ENCODE results near the gene RALY. TPM values are rescaled to one million over a fixed set of nuclear protein-coding genes. Genes with fewer than 3 reads are reported as not detected.

The RALY gene
- total and polyA plus RNA-seq, 10 of the 15 experiments (the other 5 are each of a cell fraction or from before 2014, with no cell fraction given), result 1.2 to 246 (median 137) TPM

DNA sequence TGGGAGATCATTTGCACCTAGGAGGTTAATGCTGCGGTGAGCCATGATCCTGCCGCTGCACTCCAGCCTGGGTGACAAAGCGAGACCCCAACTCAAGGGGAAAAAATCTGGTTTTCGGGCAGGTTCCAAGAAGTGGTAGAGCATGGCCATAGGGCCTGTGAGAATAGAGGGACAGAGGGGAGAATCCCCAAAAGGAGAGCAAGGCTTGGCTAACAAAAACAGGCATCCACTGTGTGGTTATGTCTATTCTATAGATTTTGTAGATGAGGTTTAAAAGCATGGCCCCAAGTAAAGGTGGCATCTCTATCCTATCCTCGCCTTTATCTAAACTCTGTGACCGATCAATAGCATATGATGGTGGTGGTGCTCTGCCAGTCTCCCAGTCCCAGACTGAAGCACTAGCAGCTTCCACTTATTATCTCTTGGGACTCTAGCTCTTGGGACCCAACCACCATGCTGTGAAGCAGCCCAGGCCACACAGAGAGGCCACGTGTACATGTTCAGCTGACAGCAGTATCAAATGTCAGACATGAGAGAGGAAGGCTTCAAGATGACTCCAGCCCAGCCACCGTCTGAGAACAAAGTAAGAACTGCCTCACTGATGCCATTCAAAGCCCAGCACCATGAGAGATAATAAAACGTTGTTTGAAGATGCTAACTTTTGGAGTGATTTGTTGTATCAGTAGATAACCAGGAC, 90.7 kb downstream of the RALY start:
- Histone ChIP-seq H3K27ac (ENCODE audit: control insufficient read depth, insufficient read depth) (no peak overlapping the region), H3K4me3 (no peak overlapping the region), H3K4me2 (ENCODE audit: control insufficient read depth, insufficient read depth) (no peak overlapping the region), H3K9ac (ENCODE audit: control insufficient read depth, insufficient read depth, low read length) (no peak overlapping the region), H3K27me3 (replicated peaks in 1 of 2; ENCODE audit: control insufficient read depth in 2 of 2, insufficient read depth in 2 of 2, low read length in 1 of 2) (no peaks in the 10 kb centered on the region), H2AFZ (ENCODE audit: control insufficient read depth, low read depth, low read length) (no peak overlapping the region), H4K20me1 (ENCODE audit: control insufficient read depth, insufficient read depth) (0 out of 2 replicates have a peak, but pooled peaks cover 3% of the 10 kb centered on the region), H3K79me2 (ENCODE audit: control insufficient read depth, insufficient read depth, low read length) (no peaks in the 10 kb centered on the region), H3K36me3 (ENCODE audit: control insufficient read depth in 2 of 2, insufficient read depth in 2 of 2, low read length in 1 of 2) (peaks cover 21 to 32% of the 10 kb centered on the region in 2 experiments), H3K4me1 (ENCODE audit: control insufficient read depth, insufficient read depth, low read length) (no peaks in the 10 kb centered on the region), H3K9me3 (replicated peaks; ENCODE audit: control insufficient read depth, insufficient read depth, low read length) (no peaks in the 10 kb centered on the region)
- in situ Hi-C loops (cut with MboI) (no loop called here), intact Hi-C loops (cut with micrococcal nuclease; ENCODE audit: unreplicated experiment) (no loop called here)
- no peak for ATAC-seq
- WGBS (ENCODE audit: insufficient coverage, insufficient replicate concordance, low lambda C conversion rate, missing lambda C conversion rate), result 77% methylated on average over 9 of the region's 9 CpGs
- TF ChIP-seq, protein P1, sequence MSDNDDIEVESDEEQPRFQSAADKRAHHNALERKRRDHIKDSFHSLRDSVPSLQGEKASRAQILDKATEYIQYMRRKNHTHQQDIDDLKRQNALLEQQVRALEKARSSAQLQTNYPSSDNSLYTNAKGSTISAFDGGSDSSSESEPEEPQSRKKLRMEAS (IDR thresholded peaks at IDR 0.05; ENCODE audit: low read depth, low read length), result no peak
- no peak for TF ChIP-seq MTA2 (IDR thresholded peaks at IDR 0.05; ENCODE audit: low read depth)
- TF ChIP-seq, protein P2, sequence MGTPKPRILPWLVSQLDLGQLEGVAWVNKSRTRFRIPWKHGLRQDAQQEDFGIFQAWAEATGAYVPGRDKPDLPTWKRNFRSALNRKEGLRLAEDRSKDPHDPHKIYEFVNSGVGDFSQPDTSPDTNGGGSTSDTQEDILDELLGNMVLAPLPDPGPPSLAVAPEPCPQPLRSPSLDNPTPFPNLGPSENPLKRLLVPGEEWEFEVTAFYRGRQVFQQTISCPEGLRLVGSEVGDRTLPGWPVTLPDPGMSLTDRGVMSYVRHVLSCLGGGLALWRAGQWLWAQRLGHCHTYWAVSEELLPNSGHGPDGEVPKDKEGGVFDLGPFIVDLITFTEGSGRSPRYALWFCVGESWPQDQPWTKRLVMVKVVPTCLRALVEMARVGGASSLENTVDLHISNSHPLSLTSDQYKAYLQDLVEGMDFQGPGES (IDR thresholded peaks at IDR 0.05), result no peak
- no peak for TF ChIP-seq ZNF24 (IDR thresholded peaks at IDR 0.05)
- TF ChIP-seq DPF2 (IDR thresholded peaks at IDR 0.05), result no peak
- TF ChIP-seq GABPA (IDR thresholded peaks at IDR 0.05; ENCODE audit: low read depth), result no peak
- TF ChIP-seq BACH1 (IDR thresholded peaks at IDR 0.05; ENCODE audit: borderline replicate concordance), result no peak
- TF ChIP-seq TCF3 (IDR thresholded peaks at IDR 0.05; ENCODE audit: borderline replicate concordance, insufficient read depth, low read depth, low read length), result no peak
- TF ChIP-seq IKZF1 (conservative IDR thresholded peaks at IDR 0.05), result no peak
- TF ChIP-seq CHD4 (IDR thresholded peaks at IDR 0.05), result no peak
- ChIA-PET RAD21 (ENCODE audit: unreplicated experiment) (no interaction called here), POLR2A (no interaction called here), CTCF (interaction anchor here (1.1 kb wide), 1 partner anchor 16 kb away, joined by 3 read pairs; no protein-coding TSS in a partner anchor), SMC1A (ENCODE audit: uncharacterized antibody, unreplicated experiment) (no interaction called here)
- DNase-seq (ENCODE audit: low read depth, low spot score), result no peak
- FAIRE-seq, result no peak
- no TSS peak for BruUV-seq (replicated peaks)

All from GM12878 (cell line).